Cardiac muscle cell (in vitro differentiated cells and primary cell): ENCODE results near the gene DTNA. TPM values are rescaled to one million over a fixed set of nuclear protein-coding genes. Genes with fewer than 3 reads are reported as not detected.

Experiments used
- DNase-seq, 2 donors: peaks; one replicate each; pipeline versions ENCODE4 v3.0.0 to v3.0.0-alpha.2; 2010 to 2017; ENCODE audit warnings: low read depth in 1 of 2, low spot score in 1 of 2
- H3K27ac ChIP-seq: fragments of 200-600 bp; sonication (generic); 2 replicates; pipeline ENCODE4 v1.5.1; 2016
- H3K27me3 ChIP-seq: fragments of 200-600 bp; sonication (generic); 2 replicates; pipeline ENCODE4 v1.6.0; 2016; ENCODE audit warnings: control low read depth
- H3K36me3 ChIP-seq: fragments of 200-600 bp; sonication (generic); 2 replicates; pipeline ENCODE4 v1.5.1; 2016; ENCODE audit warnings: control low read depth
- H3K4me1 ChIP-seq: fragments of 200-600 bp; sonication (generic); 2 replicates; pipeline ENCODE4 v1.8.1; 2017; ENCODE audit warnings: low read depth, mild to moderate bottlenecking, mixed run types
- H3K4me3 ChIP-seq: fragments of 200-600 bp; sonication (generic); 2 replicates; pipeline ENCODE4 v1.5.1; 2016; ENCODE audit warnings: mild to moderate bottlenecking
- H3K9me3 ChIP-seq: fragments of 200-600 bp; sonication (generic); 2 replicates; pipeline ENCODE4 v1.5.1; 2017; ENCODE audit warnings: low read depth, mild to moderate bottlenecking, control low read depth
- polyA plus RNA-seq: library from polyadenylated mRNA; unstranded; fragments of >200 nt; fragmentation: Nextera tagmentation; extraction: Ambion mirVana; gene quantifications from 2 replicates; pipeline ENCODE4 v1.2.1, GENCODE V29; 2016
- total RNA-seq: library from RNA; depleted of rRNA; stranded (reverse); fragments of >200 nt; gene quantifications from 2 replicates; pipeline ENCODE4 v1.2.3, GENCODE V29; 2016
- TF ChIP-seq, protein P1 (sequence below): IDR thresholded peaks from 2 replicates; pipeline ENCODE4 v1.5.1; 2012; ENCODE audit warnings: low read depth, mild to moderate bottlenecking, low read length

DTNA gene
- total and polyA plus RNA-seq, 2 experiments from 2014 or later: 19.6 to 34.6 TPM

GRCh38 chr18:34880403-34880802 is 170.3 kb downstream of the DTNA start:
- TF ChIP-seq, protein P1, sequence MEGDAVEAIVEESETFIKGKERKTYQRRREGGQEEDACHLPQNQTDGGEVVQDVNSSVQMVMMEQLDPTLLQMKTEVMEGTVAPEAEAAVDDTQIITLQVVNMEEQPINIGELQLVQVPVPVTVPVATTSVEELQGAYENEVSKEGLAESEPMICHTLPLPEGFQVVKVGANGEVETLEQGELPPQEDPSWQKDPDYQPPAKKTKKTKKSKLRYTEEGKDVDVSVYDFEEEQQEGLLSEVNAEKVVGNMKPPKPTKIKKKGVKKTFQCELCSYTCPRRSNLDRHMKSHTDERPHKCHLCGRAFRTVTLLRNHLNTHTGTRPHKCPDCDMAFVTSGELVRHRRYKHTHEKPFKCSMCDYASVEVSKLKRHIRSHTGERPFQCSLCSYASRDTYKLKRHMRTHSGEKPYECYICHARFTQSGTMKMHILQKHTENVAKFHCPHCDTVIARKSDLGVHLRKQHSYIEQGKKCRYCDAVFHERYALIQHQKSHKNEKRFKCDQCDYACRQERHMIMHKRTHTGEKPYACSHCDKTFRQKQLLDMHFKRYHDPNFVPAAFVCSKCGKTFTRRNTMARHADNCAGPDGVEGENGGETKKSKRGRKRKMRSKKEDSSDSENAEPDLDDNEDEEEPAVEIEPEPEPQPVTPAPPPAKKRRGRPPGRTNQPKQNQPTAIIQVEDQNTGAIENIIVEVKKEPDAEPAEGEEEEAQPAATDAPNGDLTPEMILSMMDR: no peak
- H3K27me3 ChIP-seq: no peaks in the 10 kb centered on the region
- no peak overlapping the region for H3K4me3 ChIP-seq
- H3K36me3 ChIP-seq: no peaks in the 10 kb centered on the region
- no peak for DNase-seq
- no peaks in the 10 kb centered on the region for H3K4me1 ChIP-seq
- no peaks in the 10 kb centered on the region for H3K9me3 ChIP-seq
- H3K27ac ChIP-seq: no peak overlapping the region

DNA sequence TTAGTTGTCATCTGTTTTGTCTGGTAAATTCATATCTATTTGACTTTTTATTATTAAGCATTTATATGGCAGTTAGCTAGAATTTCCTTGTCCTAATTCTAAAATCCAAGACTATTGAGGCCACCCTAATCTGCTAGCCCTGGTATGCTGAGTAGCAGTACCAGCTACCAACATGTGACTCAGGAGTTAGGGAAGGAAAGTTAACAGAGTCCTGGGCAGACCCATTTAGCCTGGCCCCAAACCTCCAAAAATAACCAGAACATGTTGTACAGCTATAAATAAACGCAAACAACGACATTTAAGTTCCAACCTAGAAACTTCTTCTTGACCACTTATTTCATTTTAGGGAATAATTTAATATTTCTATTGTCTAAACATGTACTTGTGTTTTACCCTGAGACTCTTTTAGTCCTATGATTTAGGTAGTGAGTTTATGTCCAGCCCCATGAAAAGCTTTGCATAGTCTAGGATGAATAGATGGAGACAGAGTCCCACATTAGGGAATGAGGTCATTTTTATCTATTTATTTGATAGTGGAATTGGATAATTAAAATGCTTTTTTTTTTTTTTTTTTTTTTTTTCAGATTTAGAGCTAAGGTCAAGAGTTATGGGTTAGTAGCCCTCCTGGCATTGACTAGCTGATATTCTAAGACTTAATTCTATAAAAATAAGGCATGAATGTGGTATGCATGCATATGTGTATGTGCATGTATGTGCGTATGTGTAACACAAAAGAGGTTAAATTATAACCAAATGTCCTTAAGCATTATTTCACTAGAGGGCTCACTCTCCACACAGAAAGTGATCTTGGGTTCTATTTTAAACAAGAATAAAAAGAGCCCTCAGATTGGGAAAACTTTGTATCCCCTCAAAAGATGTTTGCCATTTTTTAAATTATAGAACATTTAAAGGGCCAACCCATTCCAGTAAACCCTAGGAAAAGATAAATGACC is 171.1 kb downstream of the DTNA start:
- Histone ChIP-seq H3K4me3 (no peak overlapping the region), H3K4me1 (no peaks in the 10 kb centered on the region), H3K27ac (no peak overlapping the region), H3K27me3 (no peaks in the 10 kb centered on the region), H3K9me3 (no peaks in the 10 kb centered on the region), H3K36me3 (no peaks in the 10 kb centered on the region)
- TF ChIP-seq, protein P1: no peak
- peak in 1 of 2 donors; percentile 24 for DNase-seq

DNA sequence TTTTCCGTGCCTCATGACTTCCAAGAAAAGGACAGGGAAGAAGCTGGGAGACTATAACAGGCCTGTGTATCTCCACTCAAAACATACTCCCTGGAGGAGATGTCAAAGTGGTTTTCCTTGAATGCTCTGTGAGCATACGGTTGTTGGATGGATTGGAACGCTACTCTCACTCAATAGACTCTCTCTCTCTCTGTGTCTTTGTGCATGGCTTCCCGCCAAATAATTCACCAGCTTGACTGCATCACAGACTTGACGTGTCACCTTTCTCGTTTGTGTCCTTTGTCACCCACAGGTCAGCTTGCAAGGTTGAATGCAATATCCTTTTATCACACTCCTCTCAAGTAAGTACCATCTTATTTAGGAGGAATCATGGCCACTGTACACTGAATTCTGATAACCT is 174.3 kb downstream of the DTNA start:
- Histone ChIP-seq H3K27me3 (peaks cover 4% of the 10 kb centered on the region), H3K9me3 (no peaks in the 10 kb centered on the region), H3K27ac (no peak overlapping the region), H3K4me3 (no peak overlapping the region), H3K4me1 (peaks cover 6% of the 10 kb centered on the region), H3K36me3 (no peaks in the 10 kb centered on the region)
- TF ChIP-seq, protein P1: no peak
- DNase-seq: no peak

DNA sequence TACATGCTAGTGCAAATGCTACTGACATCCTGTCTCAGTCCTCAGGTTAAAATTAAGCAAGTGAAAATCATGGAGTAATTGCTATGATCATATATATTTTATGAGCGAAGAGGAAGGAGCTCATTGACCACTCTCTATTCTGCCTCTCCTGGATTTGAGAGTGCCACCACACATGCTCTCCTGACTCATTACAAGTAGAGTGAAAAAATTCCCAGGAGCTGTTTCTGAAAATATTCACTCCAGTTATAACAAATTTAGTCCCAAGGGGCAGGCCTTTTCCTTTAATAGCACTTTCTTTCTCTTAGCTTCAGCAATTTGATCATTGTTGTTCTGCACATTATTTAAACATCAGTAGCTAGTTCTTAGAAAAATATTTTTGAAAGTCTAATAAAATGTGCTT is 176.1 kb downstream of the DTNA start:
- H3K36me3 ChIP-seq: no peaks in the 10 kb centered on the region
- H3K27me3 ChIP-seq: peaks cover 4% of the 10 kb centered on the region
- H3K4me3 ChIP-seq: no peak overlapping the region
- no peak overlapping the region for H3K27ac ChIP-seq
- no peak for DNase-seq
- TF ChIP-seq, protein P1: no peak
- peaks cover 6% of the 10 kb centered on the region for H3K4me1 ChIP-seq
- H3K9me3 ChIP-seq: no peaks in the 10 kb centered on the region

DNA sequence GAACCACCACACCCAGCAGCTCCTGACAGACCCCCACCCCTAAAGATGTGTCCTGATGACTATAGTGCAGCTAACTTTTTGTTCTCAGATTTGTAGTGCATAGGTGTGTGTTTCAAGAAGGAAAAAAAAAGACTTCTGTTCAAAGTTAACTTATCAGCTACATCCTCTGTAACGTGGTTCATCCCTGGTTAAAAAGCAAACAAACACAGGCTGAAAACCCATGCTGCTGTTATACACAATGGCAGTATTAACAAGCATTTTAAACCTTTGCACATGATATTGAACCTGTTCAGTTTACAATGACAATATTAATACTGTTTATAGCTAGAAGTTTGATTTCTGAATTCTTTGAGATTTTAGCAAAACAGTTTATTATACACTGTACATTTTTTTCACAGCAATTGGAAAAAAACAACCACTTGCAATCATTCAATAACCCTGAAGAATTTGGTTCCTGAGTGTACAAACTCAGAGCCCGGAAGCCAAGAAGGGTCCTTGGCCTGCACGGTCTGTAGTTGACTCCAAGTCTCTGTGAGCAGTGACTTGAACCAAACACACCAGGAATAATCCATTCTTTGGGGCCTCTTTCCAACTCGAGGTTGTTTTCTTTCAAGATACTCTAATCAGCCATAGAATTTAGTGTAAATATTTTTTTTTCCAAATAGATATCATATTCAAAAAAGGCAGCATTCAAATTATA is 177.9 kb downstream of the DTNA start:
- Histone ChIP-seq H3K36me3 (no peaks in the 10 kb centered on the region), H3K9me3 (no peaks in the 10 kb centered on the region), H3K27me3 (peaks cover 4% of the 10 kb centered on the region), H3K4me1 (peaks cover 10% of the 10 kb centered on the region), H3K4me3 (no peak overlapping the region), H3K27ac (no peak overlapping the region)
- DNase-seq: no peak
- TF ChIP-seq, protein P1: no peak
